22Rv1 (cell line): ENCODE results near the gene MTARC1.

Experiments used
- H3K27ac ChIP-seq: fragments of 450-650 bp; 2 replicates; pipeline ENCODE4 v1.5.1; 2017
- ZFX ChIP-seq: fragments of 450-650 bp; IDR thresholded peaks from 2 replicates; pipeline ENCODE4 v1.6.1; 2017; ENCODE audit warnings: antibody characterized with exemption, borderline replicate concordance
- TF ChIP-seq, protein P1 (sequence below): fragments of 450-650 bp; IDR thresholded peaks from 2 replicates; pipeline ENCODE4 v1.5.1; 2017; ENCODE audit warnings: mild to moderate bottlenecking

The MTARC1 gene

DNA sequence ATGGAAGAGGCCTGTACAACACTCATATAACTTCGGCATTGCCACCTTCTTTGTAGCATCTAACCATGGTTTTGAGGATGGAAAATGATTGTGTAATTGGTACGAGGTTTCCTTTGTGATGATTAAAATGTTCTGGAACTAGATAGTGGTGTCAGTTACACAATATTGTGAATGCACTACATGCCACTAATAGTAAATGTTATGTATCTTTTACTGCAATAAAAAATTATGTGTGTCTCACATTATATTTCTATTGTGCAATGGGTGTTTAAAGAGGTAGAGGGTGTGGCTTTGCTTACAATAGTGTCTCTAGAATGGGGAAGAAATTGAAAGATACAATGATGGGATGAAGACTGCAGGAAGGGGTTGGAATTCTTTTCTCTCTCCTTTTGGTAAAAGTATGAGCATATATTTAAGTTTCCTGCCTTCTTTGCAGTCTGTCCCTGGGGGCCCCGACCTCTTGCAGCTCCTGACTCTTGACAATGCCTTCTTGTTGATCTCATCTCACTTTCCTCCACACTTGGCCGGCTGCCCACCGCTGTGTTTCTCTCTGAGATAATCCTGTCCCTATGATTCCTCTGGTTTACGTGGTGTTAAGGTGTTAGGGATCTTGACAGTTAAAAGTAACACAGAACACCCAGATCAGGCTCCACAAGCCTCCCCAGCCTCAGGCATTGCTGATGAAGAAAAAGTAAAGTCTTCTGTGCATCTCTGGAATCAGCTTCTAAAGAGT lies 39.3 kb downstream of the MTARC1 start:
- no peak overlapping the region for H3K27ac ChIP-seq
- TF ChIP-seq ZFX, result no peak
- TF ChIP-seq, protein P1, sequence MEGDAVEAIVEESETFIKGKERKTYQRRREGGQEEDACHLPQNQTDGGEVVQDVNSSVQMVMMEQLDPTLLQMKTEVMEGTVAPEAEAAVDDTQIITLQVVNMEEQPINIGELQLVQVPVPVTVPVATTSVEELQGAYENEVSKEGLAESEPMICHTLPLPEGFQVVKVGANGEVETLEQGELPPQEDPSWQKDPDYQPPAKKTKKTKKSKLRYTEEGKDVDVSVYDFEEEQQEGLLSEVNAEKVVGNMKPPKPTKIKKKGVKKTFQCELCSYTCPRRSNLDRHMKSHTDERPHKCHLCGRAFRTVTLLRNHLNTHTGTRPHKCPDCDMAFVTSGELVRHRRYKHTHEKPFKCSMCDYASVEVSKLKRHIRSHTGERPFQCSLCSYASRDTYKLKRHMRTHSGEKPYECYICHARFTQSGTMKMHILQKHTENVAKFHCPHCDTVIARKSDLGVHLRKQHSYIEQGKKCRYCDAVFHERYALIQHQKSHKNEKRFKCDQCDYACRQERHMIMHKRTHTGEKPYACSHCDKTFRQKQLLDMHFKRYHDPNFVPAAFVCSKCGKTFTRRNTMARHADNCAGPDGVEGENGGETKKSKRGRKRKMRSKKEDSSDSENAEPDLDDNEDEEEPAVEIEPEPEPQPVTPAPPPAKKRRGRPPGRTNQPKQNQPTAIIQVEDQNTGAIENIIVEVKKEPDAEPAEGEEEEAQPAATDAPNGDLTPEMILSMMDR, result no peak

DNA sequence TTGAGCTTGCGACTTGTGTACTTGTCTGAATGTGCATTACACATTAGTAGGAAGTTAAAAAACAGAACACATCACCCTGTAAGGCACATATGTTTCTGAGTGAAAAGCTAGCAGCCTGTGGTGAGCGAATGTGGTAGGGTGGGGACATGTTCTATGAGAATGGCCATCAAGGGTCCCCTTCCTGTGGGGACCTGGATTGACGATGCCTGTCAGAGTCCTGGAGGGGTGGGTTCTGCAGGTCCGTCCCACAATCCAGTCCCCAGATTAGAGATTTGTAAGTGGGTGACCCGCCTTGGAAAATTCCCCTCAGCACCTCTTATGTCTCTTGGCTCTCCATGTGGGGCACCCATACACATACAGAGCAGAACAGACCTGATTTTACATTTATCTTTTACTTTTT lies 40.0 kb downstream of the MTARC1 start:
- TF ChIP-seq, protein P1, result no peak
- TF ChIP-seq ZFX, result no peak
- H3K27ac ChIP-seq, result no peak overlapping the region

DNA sequence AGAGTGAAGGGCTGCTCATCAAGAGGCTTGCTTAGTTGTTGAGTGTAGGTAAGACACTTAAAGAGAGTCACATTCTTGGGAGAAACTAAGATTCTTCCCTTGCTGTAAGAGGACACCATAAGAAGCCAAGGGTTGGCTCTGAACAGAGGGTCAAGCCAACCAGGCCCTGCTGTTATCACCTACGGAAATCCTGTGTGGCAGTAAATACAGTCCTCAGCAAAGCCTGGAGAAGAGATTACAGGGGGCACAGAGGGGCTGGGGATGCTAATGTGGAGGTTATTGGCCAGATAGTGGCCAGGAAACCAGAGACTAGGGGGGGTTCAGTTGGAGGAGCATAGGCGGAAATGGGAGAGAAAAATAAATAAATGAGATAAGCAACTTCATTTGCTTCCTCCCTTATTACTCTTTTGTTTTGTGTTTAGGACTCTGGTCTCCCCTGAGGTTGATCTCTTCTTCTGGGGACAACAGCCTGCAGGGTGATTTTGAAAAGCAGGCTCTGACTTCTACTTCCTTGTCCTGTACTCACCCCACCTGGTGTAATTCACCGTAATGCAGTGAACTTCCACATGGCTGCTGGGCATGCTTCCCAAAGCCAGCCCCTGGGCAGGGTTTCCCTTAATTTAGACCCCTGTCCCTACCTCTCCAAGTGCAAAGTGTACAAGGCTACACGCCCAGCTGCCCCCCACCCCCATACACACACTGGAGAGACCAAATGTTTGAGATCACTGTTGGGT lies 40.9 kb downstream of the MTARC1 start:
- H3K27ac ChIP-seq, result no peak overlapping the region
- TF ChIP-seq, protein P1, result no peak
- no peak for TF ChIP-seq ZFX

DNA sequence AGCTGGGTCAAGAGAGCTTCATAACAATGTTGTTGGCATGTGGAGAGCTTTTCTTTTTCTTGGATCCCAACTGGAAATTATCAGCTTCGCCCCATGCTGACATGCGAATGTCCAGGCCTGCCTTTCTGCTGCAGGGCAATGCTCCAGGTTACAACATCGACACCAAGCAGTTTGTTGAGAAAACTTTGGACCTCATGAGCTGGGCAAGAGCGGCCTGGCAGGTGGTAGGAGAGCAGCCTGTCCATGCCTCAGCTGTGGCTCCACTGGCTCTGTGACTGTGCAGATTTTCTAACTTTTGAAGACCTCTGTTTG lies 41.4 kb downstream of the MTARC1 start:
- TF ChIP-seq, protein P1, result no peak
- no peak for TF ChIP-seq ZFX

DNA sequence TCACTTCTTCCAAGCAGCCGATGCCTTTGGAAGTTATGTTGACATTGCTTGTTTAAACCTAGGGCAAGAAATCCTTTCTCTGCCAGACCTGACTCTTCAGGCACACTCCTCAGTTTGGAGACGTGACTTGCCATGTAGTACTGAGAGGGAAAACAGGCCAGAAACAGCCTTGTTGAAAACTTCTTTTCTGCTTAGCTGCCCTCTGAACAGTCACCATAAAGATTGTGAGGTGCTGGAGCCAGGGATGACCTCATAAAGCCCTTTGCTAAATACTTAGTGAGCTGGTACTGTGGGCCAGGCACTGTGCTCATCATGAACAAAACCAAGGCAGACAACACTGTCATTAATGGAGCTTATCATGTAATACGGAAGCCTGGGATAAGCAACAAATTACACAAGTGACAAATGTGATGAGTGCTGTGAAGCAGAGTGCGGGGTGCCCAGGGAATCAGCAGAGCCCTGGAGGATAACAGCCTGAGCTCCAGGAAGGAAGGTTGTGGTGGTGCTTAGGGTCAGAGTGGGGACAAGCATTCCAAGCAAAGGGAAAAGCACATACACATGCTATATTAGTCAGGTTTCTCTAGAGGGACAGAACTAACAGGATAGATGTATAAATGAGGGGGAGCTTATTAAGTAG lies 42.4 kb downstream of the MTARC1 start:
- TF ChIP-seq, protein P1, result no peak
- no peak for TF ChIP-seq ZFX
- no peak overlapping the region for H3K27ac ChIP-seq

More for the DNA sequence above, 41.4 kb downstream of the MTARC1 start:
- no peak overlapping the region for H3K27ac ChIP-seq

DNA sequence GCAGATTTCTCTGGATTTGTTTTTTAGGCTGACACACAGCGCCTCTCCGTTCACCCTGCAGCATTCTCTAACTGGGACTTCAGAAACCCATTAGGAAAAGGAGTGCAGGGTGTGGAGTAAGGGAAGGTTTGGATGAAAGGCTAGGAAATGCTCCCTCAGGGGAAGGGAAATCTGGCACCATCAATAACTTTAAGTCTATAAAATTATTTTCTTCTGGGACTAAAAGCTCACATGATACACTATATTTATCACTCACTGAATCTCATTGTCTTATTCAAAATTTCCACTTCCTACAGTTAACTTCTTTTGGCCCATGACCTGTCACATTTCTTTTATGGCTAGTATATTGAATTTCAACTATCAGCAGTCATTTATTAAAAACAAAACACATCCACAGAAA lies 46.7 kb downstream of the MTARC1 start:
- H3K27ac ChIP-seq, result no peak overlapping the region
- TF ChIP-seq, protein P1, result no peak
